Neuron (in vitro differentiated cells): ENCODE measurements around the gene TEAD1.

Experiments
- H2AFZ ChIP-seq: one replicate; pipeline ENCODE4 v1.6.1; 2013; ENCODE audit warnings: low read depth, mild to moderate bottlenecking, inconsistent platforms, low read length, moderate library complexity
- H3K27me3 ChIP-seq: one replicate; pipeline ENCODE4 v1.6.1; 2013; ENCODE audit warnings: low read length; ENCODE audit not compliant: insufficient read depth
- H3K36me3 ChIP-seq: one replicate; pipeline ENCODE4 v1.6.1; 2013; ENCODE audit warnings: low read length; ENCODE audit not compliant: insufficient read depth
- H3K4me1 ChIP-seq: one replicate; pipeline ENCODE4 v1.6.1; 2013; ENCODE audit warnings: low read length; ENCODE audit not compliant: insufficient read depth
- H3K4me3 ChIP-seq: 2 replicates; pipeline ENCODE4 v1.5.1; 2013; ENCODE audit warnings: mild to moderate bottlenecking, low read length, moderate library complexity
- H3K9me3 ChIP-seq: one replicate; pipeline ENCODE4 v1.6.1; 2013; ENCODE audit warnings: low read length

The TEAD1 gene

DNA sequence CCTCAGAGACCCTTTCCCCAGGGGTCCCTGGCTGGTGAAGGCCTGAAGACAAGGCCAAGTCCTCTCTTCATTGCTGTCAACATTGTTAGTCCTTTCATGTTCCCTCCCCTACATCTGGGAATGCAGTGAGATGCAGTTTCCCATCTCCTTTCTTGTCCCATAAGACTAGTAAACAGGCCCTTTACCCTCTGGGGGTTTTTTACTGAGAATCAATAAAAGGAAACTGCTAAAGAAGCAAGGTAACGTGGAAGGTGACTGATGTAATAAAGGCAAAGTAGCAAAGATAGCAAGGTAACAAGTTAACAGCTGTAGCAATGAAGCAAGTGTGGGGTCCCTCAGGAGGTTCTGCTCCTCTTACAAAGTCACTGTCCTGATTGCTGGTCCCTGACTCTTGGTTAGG is 37.3 kb downstream of the TEAD1 start:
- no peak overlapping the region for H3K4me3 ChIP-seq
- H3K9me3 ChIP-seq: no peaks in the 10 kb centered on the region
- H3K36me3 ChIP-seq: peaks cover 7% of the 10 kb centered on the region
- peaks cover 14% of the 10 kb centered on the region for H3K4me1 ChIP-seq
- no peak overlapping the region for H2AFZ ChIP-seq
- no peaks in the 10 kb centered on the region for H3K27me3 ChIP-seq

- H3K9me3 ChIP-seq: no peaks in the 10 kb centered on the region
- no peaks in the 10 kb centered on the region for H3K27me3 ChIP-seq
- H3K36me3 ChIP-seq: peaks cover 2% of the 10 kb centered on the region
- H3K4me3 ChIP-seq: no peak overlapping the region
- H2AFZ ChIP-seq: no peak overlapping the region
- H3K4me1 ChIP-seq: peaks cover 13% of the 10 kb centered on the region
Measured at GRCh38 chr11:12712132-12712531, 37.9 kb downstream of the TEAD1 start.

GRCh38 chr11:12715131-12715530 is 40.9 kb downstream of the TEAD1 start:
- H3K27me3 ChIP-seq: no peaks in the 10 kb centered on the region
- H3K9me3 ChIP-seq: no peaks in the 10 kb centered on the region
- no peaks in the 10 kb centered on the region for H3K36me3 ChIP-seq
- peaks cover 10% of the 10 kb centered on the region for H3K4me1 ChIP-seq
- no peak overlapping the region for H2AFZ ChIP-seq
- no peak overlapping the region for H3K4me3 ChIP-seq

GRCh38 chr11:12715941-12716340 is 41.7 kb downstream of the TEAD1 start:
- Histone ChIP-seq H3K36me3 (no peaks in the 10 kb centered on the region), H3K4me3 (no peak overlapping the region), H3K27me3 (no peaks in the 10 kb centered on the region), H3K4me1 (peaks cover 10% of the 10 kb centered on the region), H3K9me3 (no peaks in the 10 kb centered on the region), H2AFZ (no peak overlapping the region)

DNA sequence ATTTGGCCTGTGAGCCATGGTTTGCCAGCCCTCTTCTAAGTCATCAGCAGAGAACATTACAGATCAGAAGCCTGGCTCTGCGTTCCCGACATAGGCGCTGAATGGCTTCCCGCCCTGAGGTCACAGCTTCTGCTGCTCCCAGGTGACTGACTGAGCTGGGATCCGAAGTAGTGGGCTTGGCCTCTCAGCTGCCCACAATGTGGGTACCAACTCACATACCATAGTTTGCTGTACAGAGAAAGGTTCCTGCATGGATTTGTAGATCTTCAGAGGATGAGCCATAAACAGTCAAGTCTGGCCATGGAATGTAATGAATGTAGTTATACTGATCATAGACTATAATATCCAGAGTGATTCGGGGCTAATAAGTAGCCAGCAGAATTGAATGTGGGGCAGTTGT is 42.6 kb downstream of the TEAD1 start:
- H3K27me3 ChIP-seq: no peaks in the 10 kb centered on the region
- H3K4me3 ChIP-seq: no peak overlapping the region
- H3K9me3 ChIP-seq: no peaks in the 10 kb centered on the region
- no peaks in the 10 kb centered on the region for H3K36me3 ChIP-seq
- no peak overlapping the region for H2AFZ ChIP-seq
- peaks cover 12% of the 10 kb centered on the region for H3K4me1 ChIP-seq

DNA sequence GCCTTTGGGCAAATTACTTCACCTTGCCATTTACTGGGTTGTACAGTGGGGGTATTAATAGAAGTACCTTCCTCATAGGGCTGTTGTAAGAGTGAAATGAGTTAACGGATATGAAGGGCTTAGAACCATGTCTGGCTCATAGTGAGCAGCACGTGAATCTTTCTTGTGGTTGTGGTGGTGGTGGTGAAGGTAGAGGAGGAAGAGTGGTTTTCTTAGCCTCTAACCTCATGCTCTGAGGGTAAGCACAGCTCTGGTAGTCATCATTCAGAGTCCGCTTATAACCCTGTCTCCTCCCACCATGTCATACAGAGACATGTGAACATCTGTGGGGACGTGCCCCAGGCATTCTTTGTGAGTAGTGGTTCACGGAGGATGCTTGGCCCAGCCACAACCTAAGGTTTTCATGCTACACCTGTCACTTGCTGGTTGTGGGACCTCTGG is 43.6 kb downstream of the TEAD1 start:
- peaks cover 14% of the 10 kb centered on the region for H3K4me1 ChIP-seq
- no peaks in the 10 kb centered on the region for H3K27me3 ChIP-seq
- no peaks in the 10 kb centered on the region for H3K36me3 ChIP-seq
- H2AFZ ChIP-seq: no peak overlapping the region
- no peak overlapping the region for H3K4me3 ChIP-seq
- no peaks in the 10 kb centered on the region for H3K9me3 ChIP-seq

DNA sequence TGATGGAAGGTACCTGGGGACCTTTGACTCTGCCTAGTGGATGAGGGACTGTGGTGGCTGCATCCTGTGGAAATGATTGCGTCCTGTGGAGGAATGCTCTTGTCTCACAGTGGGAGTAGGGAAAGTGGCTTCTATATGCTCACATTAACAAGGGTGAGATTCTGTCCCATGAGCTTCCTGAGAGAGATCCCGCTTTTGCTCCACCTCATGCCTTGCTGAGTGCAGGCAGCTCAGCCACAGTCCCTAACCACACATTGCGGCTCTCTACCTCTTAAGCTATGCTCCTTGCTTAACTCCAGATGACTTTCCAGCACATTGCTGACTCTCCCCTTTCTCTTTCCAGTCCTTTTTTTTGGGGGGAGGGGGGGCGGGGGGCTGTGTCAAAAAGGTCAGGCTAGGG is 45.0 kb downstream of the TEAD1 start:
- no peak overlapping the region for H3K4me3 ChIP-seq
- H3K27me3 ChIP-seq: no peaks in the 10 kb centered on the region
- H3K36me3 ChIP-seq: no peaks in the 10 kb centered on the region
- H3K9me3 ChIP-seq: no peaks in the 10 kb centered on the region
- no peak overlapping the region for H2AFZ ChIP-seq
- peaks cover 19% of the 10 kb centered on the region for H3K4me1 ChIP-seq

DNA sequence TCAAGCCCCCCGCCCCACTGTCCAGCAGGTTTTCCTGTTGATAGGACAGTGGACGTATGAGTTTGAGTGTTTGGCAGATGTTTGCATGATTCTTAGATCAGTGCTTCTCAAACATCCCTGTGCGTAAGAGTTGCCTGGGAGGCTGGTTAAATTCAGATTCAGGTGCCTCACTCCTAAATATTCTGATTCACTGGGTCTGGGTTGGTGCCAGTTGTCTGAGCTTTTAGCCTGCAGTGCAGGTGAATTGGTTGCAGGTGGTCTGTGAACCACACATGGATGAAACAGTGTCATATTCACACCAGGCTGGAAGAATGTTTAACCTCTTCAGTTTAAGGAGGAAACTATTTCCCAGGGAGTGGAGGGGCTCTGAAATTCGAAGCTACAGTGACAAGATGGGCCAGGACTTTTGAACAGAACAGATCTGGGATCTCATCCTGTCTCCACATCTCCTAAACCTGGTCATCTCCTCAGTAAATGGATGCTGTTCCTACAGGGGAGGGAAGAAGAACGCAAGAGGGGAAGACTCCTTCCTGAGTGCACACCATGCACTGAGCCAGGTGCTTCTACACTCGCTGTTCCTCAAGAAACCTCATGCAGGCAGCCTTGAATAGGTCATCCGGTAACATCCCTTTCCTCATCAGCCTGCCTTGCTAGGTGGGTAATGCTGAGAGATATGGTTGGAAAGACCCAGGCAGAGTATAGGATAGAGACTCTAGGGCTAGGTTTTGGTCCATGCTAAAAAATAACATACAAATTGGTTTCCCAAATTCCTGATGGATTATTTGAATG is 47.8 kb downstream of the TEAD1 start:
- Histone ChIP-seq H3K36me3 (no peaks in the 10 kb centered on the region), H2AFZ (no peak overlapping the region), H3K4me3 (no peak overlapping the region), H3K4me1 (peaks cover 22% of the 10 kb centered on the region), H3K9me3 (no peaks in the 10 kb centered on the region), H3K27me3 (no peaks in the 10 kb centered on the region)

GRCh38 chr11:12723421-12724300 is 49.4 kb downstream of the TEAD1 start:
- peaks cover 22% of the 10 kb centered on the region for H3K4me1 ChIP-seq
- H3K4me3 ChIP-seq: no peak overlapping the region
- no peaks in the 10 kb centered on the region for H3K9me3 ChIP-seq
- H3K27me3 ChIP-seq: no peaks in the 10 kb centered on the region
- H3K36me3 ChIP-seq: no peaks in the 10 kb centered on the region
- H2AFZ ChIP-seq: no peak overlapping the region

DNA sequence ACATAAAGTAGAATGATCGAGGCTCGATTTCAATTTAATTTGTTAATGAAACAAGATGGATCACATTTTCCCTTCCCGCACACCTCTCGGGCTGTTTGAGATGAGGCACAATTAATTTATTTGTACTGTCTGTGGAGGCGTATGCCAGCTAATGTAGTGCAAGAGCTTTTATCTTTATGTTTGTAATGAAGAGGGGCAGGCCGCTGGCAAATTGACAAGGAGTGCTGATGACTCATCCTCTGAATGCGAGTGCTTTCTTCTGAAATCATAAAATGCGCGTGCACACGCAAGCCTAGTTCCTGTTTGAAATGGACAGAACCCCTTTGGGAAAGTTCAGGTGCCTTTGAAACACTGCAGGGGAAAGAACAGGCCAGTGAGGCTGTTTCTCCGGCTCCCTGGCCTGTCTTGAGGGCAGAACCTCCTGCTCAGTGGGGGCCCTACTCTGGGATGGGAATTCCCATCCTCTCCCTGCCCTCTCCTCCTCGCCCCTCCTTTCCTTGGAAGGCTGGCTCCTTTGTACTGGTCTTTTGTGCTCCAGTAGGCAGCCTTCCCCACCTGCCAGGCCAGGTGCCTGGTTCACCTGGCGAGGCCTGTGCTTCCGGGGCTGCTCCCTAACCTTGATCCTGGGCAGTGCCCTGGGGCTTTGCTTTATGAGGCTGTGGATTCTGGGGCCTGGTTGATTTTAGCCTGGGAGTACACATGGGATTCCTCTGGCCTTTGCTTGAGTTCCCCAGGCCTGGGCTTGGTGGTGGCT is 50.3 kb downstream of the TEAD1 start:
- H2AFZ ChIP-seq: no peak overlapping the region
- peaks cover 17% of the 10 kb centered on the region for H3K4me1 ChIP-seq
- no peak overlapping the region for H3K4me3 ChIP-seq
- no peaks in the 10 kb centered on the region for H3K27me3 ChIP-seq
- H3K36me3 ChIP-seq: no peaks in the 10 kb centered on the region
- no peaks in the 10 kb centered on the region for H3K9me3 ChIP-seq

GRCh38 chr11:12725055-12725862 is 51.0 kb downstream of the TEAD1 start:
- Histone ChIP-seq H3K36me3 (no peaks in the 10 kb centered on the region), H3K4me3 (no peak overlapping the region), H2AFZ (no peak overlapping the region), H3K9me3 (no peaks in the 10 kb centered on the region), H3K4me1 (peaks cover 14% of the 10 kb centered on the region), H3K27me3 (no peaks in the 10 kb centered on the region)

DNA sequence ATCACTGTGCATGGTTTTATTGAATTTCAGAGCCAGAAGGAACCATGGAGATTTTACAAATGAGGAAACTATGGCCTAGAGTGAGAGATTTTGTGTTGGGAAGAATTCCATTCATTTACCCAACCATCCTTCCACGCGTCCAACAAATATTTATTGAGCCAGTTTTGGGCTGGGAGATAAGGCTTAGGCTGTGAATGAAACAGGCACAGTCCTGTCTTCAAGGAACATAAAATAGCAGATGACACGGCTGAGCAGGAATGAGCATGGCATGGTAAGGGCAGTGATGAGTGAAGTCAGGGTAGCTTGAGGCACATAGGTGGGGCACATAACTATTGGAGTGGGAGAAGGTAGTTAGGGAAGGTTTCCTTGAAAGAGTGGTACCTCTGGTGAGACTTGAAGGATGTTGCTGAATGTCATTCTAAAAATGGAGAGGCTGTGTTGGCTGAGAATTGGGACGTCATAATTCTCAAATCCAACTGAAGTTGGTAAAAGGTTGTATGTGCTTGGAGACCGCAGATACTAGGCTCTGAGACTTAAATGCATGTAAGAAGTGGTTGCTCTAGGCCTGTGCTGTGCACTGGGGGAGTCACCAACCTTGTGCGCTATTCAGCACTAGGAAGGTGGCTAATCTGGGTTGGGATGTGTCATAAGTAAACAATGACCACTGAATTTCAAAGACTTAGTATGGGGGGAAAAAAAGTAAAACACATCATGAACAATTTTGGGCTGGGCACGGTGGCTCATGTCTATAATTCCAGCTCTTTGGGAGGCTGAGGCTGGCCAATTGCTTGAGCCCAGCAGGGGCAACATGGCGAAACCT is 51.9 kb downstream of the TEAD1 start:
- H3K9me3 ChIP-seq: no peaks in the 10 kb centered on the region
- no peaks in the 10 kb centered on the region for H3K36me3 ChIP-seq
- no peak overlapping the region for H2AFZ ChIP-seq
- no peaks in the 10 kb centered on the region for H3K27me3 ChIP-seq
- H3K4me1 ChIP-seq: peaks cover 14% of the 10 kb centered on the region
- no peak overlapping the region for H3K4me3 ChIP-seq
